Thoracic aorta (tissue), 2 donors: ENCODE results near the gene SLC28A1. TPM values are rescaled to one million over a fixed set of nuclear protein-coding genes. Genes with fewer than 3 reads are reported as not detected.
A peak's percentile ranks its signal among the peaks of the same experiment; 100 is the strongest.

Experiments used
- ATAC-seq: fragments of 150-250 bp; one replicate; pipeline ENCODE4 v1.8.0; 2017; ENCODE audit warnings: low read depth; ENCODE audit not compliant: insufficient number of reproducible peaks, low FRiP score
- DNase-seq: peaks from one replicate; pipeline ENCODE4 v3.0.0-alpha.2; 2020; ENCODE audit warnings: low spot score
- H3K27ac ChIP-seq, 2 donors: fragments of 200-600 bp; sonication (generic); 1 replicate in 1 of 2; 2 replicates in 1 of 2; pipeline ENCODE4 v1.5.1; 2016; ENCODE audit warnings: mild to moderate bottlenecking in 2 of 2, moderate library complexity in 2 of 2
- H3K27me3 ChIP-seq: fragments of 200-600 bp; sonication (generic); replicated peaks from 2 replicates; pipeline ENCODE4 v1.6.0; 2016; ENCODE audit warnings: mild to moderate bottlenecking; ENCODE audit not compliant: insufficient read depth
- H3K36me3 ChIP-seq: fragments of 200-600 bp; sonication (generic); one replicate; pipeline ENCODE4 v1.5.1; 2016
- H3K4me1 ChIP-seq, 2 donors: fragments of 200-600 bp; sonication (generic); 1 replicate in 1 of 2; 2 replicates in 1 of 2; pipeline versions ENCODE4 v1.5.1 to v1.6.0; 2016; ENCODE audit warnings: low read depth in 2 of 2, mild to moderate bottlenecking in 1 of 2; ENCODE audit not compliant: control insufficient read depth in 1 of 2
- H3K4me3 ChIP-seq: fragments of 200-600 bp; sonication (generic); 2 replicates; pipeline ENCODE4 v1.5.1; 2016; ENCODE audit warnings: mild to moderate bottlenecking
- H3K9me3 ChIP-seq: fragments of 200-600 bp; sonication (generic); 2 replicates; pipeline ENCODE4 v1.5.1; 2016
- total RNA-seq, 2 donors: library from RNA; depleted of rRNA; stranded (reverse); fragments of >200 nt; gene quantifications; one replicate each; pipeline versions ENCODE4 v1.1.0 to v1.2.3, GENCODE V29; 2016
- TF ChIP-seq, protein P1 (sequence below): fragments of 200-600 bp; sonication (generic); IDR thresholded peaks from one replicate; pipeline ENCODE4 v1.5.1; 2019; ENCODE audit warnings: antibody characterized with exemption

Gene SLC28A1
- total RNA-seq, 2 donors from 2014 or later, result 0.41 to 1.6 TPM

DNA sequence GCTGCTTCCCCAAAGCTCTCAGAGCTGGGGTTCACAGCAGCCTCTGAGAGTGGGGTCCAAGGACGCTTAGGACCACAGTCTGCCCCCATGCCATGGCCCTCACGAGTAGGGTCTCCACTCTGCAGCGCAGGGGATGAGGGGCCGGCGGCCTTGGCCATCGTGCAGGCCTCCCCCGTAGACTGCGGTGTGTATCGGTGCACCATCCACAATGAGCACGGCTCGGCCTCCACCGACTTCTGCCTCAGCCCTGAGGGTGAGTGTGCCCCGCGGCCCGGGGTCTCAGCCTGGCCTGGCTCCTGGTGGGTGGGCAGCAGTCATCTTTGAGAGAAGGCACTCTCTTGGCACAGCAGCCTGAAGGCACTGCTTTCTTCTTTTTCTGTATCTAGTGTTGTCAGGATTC is 24.8 kb upstream of the SLC28A1 start:
- TF ChIP-seq, protein P1, sequence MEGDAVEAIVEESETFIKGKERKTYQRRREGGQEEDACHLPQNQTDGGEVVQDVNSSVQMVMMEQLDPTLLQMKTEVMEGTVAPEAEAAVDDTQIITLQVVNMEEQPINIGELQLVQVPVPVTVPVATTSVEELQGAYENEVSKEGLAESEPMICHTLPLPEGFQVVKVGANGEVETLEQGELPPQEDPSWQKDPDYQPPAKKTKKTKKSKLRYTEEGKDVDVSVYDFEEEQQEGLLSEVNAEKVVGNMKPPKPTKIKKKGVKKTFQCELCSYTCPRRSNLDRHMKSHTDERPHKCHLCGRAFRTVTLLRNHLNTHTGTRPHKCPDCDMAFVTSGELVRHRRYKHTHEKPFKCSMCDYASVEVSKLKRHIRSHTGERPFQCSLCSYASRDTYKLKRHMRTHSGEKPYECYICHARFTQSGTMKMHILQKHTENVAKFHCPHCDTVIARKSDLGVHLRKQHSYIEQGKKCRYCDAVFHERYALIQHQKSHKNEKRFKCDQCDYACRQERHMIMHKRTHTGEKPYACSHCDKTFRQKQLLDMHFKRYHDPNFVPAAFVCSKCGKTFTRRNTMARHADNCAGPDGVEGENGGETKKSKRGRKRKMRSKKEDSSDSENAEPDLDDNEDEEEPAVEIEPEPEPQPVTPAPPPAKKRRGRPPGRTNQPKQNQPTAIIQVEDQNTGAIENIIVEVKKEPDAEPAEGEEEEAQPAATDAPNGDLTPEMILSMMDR, result no peak
- Histone ChIP-seq H3K27me3 (no peaks in the 10 kb centered on the region), H3K27ac (no peak overlapping the region), H3K36me3 (peaks cover 62% of the 10 kb centered on the region), H3K4me1 (peaks cover 12 to 17% of the 10 kb centered on the region in 2 donors), H3K9me3 (no peaks in the 10 kb centered on the region), H3K4me3 (no peak overlapping the region)
- ATAC-seq, result no peak
- DNase-seq, result no peak

DNA sequence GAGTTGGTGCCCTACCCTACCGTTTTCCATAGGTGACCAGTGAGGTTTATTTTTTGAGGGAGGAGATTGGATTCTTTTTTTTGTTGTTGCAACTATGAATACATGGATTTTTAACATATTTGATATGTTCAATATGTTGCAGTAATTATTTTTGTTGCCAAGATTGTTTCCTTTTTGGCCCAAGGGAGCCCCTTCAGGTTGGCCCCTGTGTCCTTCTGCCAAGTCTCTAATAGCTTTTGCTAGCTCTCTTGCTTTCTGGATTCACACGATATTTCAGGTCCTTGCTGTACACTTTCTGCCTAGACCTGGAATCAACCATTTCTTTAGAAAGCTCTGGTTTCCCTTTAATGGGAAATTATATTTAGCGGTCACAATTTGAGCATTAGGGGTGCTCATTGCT is 22.7 kb upstream of the SLC28A1 start:
- H3K27me3 ChIP-seq, result no peaks in the 10 kb centered on the region
- H3K27ac ChIP-seq, result peak overlapping the region in 1 of 2 donors; percentile 52
- TF ChIP-seq, protein P1, result no peak
- no peaks in the 10 kb centered on the region for H3K9me3 ChIP-seq
- no peak for ATAC-seq
- H3K4me1 ChIP-seq, result peaks cover 16 to 29% of the 10 kb centered on the region in 2 donors
- DNase-seq, result no peak
- H3K4me3 ChIP-seq, result no peak overlapping the region
- H3K36me3 ChIP-seq, result peaks cover 49% of the 10 kb centered on the region

DNA sequence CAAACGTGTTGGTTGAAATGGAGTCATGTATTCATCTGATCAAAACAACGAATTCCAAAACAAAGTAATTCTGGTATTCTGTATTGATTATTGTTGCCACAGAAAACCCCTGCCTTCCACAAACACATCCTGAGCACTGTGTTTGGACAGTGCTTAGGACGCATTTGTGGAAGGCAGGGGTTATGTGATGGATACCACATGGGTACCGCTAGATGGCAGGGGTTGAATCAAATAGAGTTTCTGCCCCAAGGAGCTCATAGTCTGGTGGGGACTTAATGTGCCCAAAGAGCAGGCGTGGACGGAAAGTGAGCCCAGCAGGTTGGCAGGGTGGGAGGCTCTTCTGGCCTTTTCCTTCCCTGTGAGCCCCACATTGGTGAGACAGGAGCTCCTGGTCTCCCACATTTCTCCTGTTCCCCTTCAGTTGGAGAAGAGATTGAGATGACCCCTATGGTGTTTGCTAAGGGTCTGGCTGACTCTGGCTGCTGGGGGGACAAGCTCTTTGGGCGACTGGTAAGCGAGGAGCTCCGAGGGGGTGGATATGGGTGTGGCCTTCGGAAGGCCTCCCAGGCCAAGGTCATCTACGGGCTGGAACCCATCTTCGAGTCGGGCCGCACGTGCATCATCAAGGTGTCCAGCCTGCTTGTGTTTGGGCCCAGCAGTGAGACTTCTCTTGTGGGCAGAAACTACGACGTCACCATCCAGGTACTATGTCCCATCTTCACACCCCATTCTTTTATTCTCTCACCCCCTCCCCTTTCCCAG is 22.1 kb upstream of the SLC28A1 start:
- peak overlapping the region; percentile 52 to 53 for H3K27ac ChIP-seq
- H3K4me3 ChIP-seq, result no peak overlapping the region
- peaks cover 47% of the 10 kb centered on the region for H3K36me3 ChIP-seq
- ATAC-seq, result no peak
- H3K27me3 ChIP-seq, result no peaks in the 10 kb centered on the region
- peaks cover 16 to 29% of the 10 kb centered on the region in 2 donors for H3K4me1 ChIP-seq
- DNase-seq, result no peak
- H3K9me3 ChIP-seq, result no peaks in the 10 kb centered on the region
- TF ChIP-seq, protein P1, result no peak

DNA sequence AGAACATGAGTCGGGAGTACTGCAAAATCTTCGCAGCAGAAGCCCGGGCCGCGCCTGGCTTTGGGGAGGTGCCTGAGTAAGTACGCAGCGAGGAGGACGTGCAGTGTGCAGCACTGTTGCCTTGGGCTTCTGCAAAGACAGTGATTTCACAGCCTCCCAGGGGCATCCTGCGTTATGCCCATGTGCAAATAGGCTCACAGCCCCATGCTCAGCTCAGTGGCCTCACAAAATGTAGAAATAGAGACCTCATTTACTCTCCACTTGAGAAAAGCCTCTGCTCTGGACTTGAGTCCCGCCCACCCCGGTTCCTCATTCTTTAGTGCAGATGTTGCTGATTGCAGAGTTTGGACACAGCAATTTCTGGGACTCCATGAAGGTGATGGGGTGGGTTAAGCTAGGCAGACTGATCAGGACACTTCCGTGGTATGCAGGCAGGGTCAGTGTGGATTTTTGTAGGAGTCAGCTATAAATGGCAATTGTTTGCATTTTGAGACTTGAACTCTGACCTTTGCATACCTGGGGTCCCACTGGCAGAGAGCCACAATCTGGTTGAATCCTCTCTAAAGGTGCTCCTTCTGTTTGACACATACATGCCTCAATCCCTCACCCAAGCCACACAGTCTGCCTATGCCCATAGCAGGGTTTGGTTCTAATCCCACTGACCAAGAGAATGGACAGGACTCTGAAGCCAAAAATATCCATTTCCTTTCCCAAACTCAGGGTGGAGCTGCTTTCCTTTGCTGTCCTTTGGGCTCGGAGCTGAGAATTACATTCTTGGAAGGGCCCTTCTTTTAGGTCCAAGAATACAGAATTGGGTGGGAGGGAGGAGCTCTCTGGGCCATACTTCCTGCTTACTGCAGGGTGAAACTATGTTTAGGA is 20.7 kb upstream of the SLC28A1 start:
- peak overlapping the region; percentile 50 for H3K4me3 ChIP-seq
- peak overlapping the region; percentile 52 to 53 for H3K27ac ChIP-seq
- H3K36me3 ChIP-seq, result peaks cover 45% of the 10 kb centered on the region
- ATAC-seq, result peak; percentile 67
- H3K4me1 ChIP-seq, result peaks cover 16 to 29% of the 10 kb centered on the region in 2 donors
- DNase-seq, result no peak
- no peaks in the 10 kb centered on the region for H3K27me3 ChIP-seq
- H3K9me3 ChIP-seq, result no peaks in the 10 kb centered on the region
- TF ChIP-seq, protein P1, result peak; percentile 37

DNA sequence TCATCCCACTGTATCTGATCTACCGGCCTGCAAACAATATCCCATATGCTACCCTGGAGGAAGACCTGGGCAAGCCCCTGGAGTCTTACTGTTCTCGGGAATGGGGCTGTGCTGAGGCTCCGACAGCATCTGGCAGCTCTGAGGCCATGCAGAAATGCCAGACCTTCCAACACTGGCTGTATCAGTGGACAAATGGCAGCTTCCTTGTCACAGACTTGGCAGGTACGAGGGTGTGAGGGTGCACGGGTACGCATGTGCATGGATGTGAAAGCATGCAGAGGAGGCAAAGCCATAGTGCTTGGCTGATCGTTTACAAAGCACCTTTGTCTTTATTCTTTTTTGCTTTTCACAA is 20.0 kb upstream of the SLC28A1 start:
- H3K27me3 ChIP-seq, result no peaks in the 10 kb centered on the region
- H3K4me1 ChIP-seq, result peaks cover 16 to 29% of the 10 kb centered on the region in 2 donors
- no peaks in the 10 kb centered on the region for H3K9me3 ChIP-seq
- no peak for ATAC-seq
- peak overlapping the region; percentile 50 for H3K4me3 ChIP-seq
- TF ChIP-seq, protein P1, result no peak
- peaks cover 46% of the 10 kb centered on the region for H3K36me3 ChIP-seq
- peak overlapping the region; percentile 52 to 53 for H3K27ac ChIP-seq
- DNase-seq, result no peak
